ENCODE results near the gene CCDC12.
"Not testable (repeated sequence)": the region's sequence is repeated elsewhere in the genome, so short reads cannot be mapped to it uniquely, and the experiment has no call there.

Gene CCDC12

DNA sequence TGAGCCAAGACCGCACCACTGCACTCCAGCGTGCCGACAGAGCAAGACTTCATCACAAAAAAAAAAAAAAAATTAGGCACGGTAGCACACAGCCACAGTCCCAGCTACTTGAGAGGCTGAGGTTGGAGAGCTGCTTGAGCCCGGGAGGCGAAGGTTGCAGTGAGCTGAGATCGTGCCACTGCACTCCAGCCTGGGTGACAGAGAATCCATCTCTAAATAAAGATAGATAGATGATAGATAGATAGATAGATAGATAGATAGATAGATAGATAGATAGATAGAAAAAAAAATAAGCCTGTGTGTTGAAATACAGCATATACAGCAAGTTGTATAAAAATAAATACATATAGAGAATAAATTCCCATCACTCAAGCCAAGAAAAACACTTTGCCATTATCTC, 61.7 kb downstream of the CCDC12 start:
- no peak overlapping the region for H3K27ac ChIP-seq (ENCODE audit: low read length)

GRCh38 chr3:46913644-46914043, 62.9 kb downstream of the CCDC12 start:
- Histone ChIP-seq H3K9me3 (ENCODE audit: insufficient read depth, low read length, severe bottlenecking) (no peaks in the 10 kb centered on the region), H3K27me3 (ENCODE audit: insufficient read depth, low read length, poor library complexity) (no peaks in the 10 kb centered on the region), H3K79me2 (ENCODE audit: insufficient read depth, low read length) (no peaks in the 10 kb centered on the region), H3K4me1 (ENCODE audit: insufficient read depth, low read length) (no peaks in the 10 kb centered on the region), H4K20me1 (ENCODE audit: insufficient read depth, low read length) (no peaks in the 10 kb centered on the region), H3K27ac (ENCODE audit: low read length) (no peak overlapping the region), H3K4me3 (ENCODE audit: low read depth in 1 of 2, low read length in 2 of 2) (no peak overlapping the region), H3K9ac (ENCODE audit: low read depth, low read length) (no peak overlapping the region), H3K36me3 (ENCODE audit: insufficient read depth, low read length) (peaks cover 18% of the 10 kb centered on the region), H2AFZ (ENCODE audit: low read depth, low read length) (no peak overlapping the region), H3K4me2 (ENCODE audit: insufficient read depth, low read length) (no peak overlapping the region)
- DNase-seq (no peak), ATAC-seq (ENCODE audit: insufficient read depth, low read depth) (no peak)
- TF ChIP-seq EZH2 (IDR thresholded peaks at IDR 0.05; ENCODE audit: borderline replicate concordance, low read depth, low read length, severe bottlenecking) (no peak), CTCF (IDR thresholded peaks at IDR 0.05; ENCODE audit: borderline replicate concordance, extremely low read depth, low read length, poor library complexity, severe bottlenecking) (no peak)

More for the DNA sequence above, 61.7 kb downstream of the CCDC12 start:
- no peak for ATAC-seq (ENCODE audit: insufficient read depth, low read depth)
- H3K9ac ChIP-seq (ENCODE audit: low read depth, low read length): no peak overlapping the region
- H3K4me2 ChIP-seq (ENCODE audit: insufficient read depth, low read length): no peak overlapping the region
- no peak overlapping the region for H3K4me3 ChIP-seq (ENCODE audit: low read depth in 1 of 2, low read length in 2 of 2)
- no peaks in the 10 kb centered on the region for H3K9me3 ChIP-seq (ENCODE audit: insufficient read depth, low read length, severe bottlenecking)
- DNase-seq: no peak
- no peaks in the 10 kb centered on the region for H3K27me3 ChIP-seq (ENCODE audit: insufficient read depth, low read length, poor library complexity)
- no peaks in the 10 kb centered on the region for H4K20me1 ChIP-seq (ENCODE audit: insufficient read depth, low read length)
- no peak for TF ChIP-seq CTCF (IDR thresholded peaks at IDR 0.05; ENCODE audit: borderline replicate concordance, extremely low read depth, low read length, poor library complexity, severe bottlenecking)
- TF ChIP-seq EZH2 (IDR thresholded peaks at IDR 0.05; ENCODE audit: borderline replicate concordance, low read depth, low read length, severe bottlenecking): no peak
- H3K79me2 ChIP-seq (ENCODE audit: insufficient read depth, low read length): no peaks in the 10 kb centered on the region
- H3K36me3 ChIP-seq (ENCODE audit: insufficient read depth, low read length): peaks cover 30% of the 10 kb centered on the region
- H2AFZ ChIP-seq (ENCODE audit: low read depth, low read length): no peak overlapping the region
- no peaks in the 10 kb centered on the region for H3K4me1 ChIP-seq (ENCODE audit: insufficient read depth, low read length)

DNA sequence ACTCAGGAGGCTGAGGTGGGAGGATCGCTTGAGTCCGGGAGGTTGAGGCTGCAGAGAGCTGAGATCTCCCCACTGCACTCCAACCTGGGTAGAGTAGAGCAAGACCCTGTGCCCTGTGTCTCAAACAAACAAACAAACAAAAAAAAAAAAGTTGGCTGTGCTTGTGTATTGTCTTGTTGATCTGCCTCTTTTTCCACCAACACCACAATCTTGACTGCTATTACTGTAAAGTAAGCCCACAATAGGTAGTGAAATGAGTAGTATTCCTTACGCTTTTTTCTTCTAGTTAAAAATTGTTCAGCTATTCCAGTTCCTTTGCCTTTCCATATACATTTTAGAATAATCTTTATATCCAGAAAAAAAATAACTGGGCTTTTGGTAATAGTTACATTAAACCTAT, 63.6 kb downstream of the CCDC12 start:
- H3K27ac ChIP-seq (ENCODE audit: low read length): no peak overlapping the region
- H3K27me3 ChIP-seq (ENCODE audit: insufficient read depth, low read length, poor library complexity): no peaks in the 10 kb centered on the region
- H3K79me2 ChIP-seq (ENCODE audit: insufficient read depth, low read length): no peaks in the 10 kb centered on the region
- H3K9ac ChIP-seq (ENCODE audit: low read depth, low read length): no peak overlapping the region
- no peak overlapping the region for H2AFZ ChIP-seq (ENCODE audit: low read depth, low read length)
- no peaks in the 10 kb centered on the region for H4K20me1 ChIP-seq (ENCODE audit: insufficient read depth, low read length)
- DNase-seq (no peak), ATAC-seq (ENCODE audit: insufficient read depth, low read depth) (no peak)
- H3K4me3 ChIP-seq (ENCODE audit: low read depth in 1 of 2, low read length in 2 of 2): no peak overlapping the region
- no peaks in the 10 kb centered on the region for H3K4me1 ChIP-seq (ENCODE audit: insufficient read depth, low read length)
- no peaks in the 10 kb centered on the region for H3K9me3 ChIP-seq (ENCODE audit: insufficient read depth, low read length, severe bottlenecking)
- no peak overlapping the region for H3K4me2 ChIP-seq (ENCODE audit: insufficient read depth, low read length)
- H3K36me3 ChIP-seq (ENCODE audit: insufficient read depth, low read length): peaks cover 12% of the 10 kb centered on the region; the same call in 1 of the 2 replicates
- TF ChIP-seq EZH2 (IDR thresholded peaks at IDR 0.05; ENCODE audit: borderline replicate concordance, low read depth, low read length, severe bottlenecking) (no peak), CTCF (IDR thresholded peaks at IDR 0.05; ENCODE audit: borderline replicate concordance, extremely low read depth, low read length, poor library complexity, severe bottlenecking) (no peak)

GRCh38 chr3:46910914-46911313, 65.6 kb downstream of the CCDC12 start:
- not testable (repeated sequence) for H3K4me3 ChIP-seq (ENCODE audit: low read depth in 1 of 2, low read length in 2 of 2); ATAC-seq (ENCODE audit: insufficient read depth, low read depth); H3K79me2 ChIP-seq (ENCODE audit: insufficient read depth, low read length); H3K9me3 ChIP-seq (ENCODE audit: insufficient read depth, low read length, severe bottlenecking); H3K27me3 ChIP-seq (ENCODE audit: insufficient read depth, low read length, poor library complexity); H2AFZ ChIP-seq (ENCODE audit: low read depth, low read length); H3K27ac ChIP-seq (ENCODE audit: low read length); H3K4me2 ChIP-seq (ENCODE audit: insufficient read depth, low read length); H3K9ac ChIP-seq (ENCODE audit: low read depth, low read length); DNase-seq; H4K20me1 ChIP-seq (ENCODE audit: insufficient read depth, low read length); H3K36me3 ChIP-seq (ENCODE audit: insufficient read depth, low read length); H3K4me1 ChIP-seq (ENCODE audit: insufficient read depth, low read length)

All from DND-41 (cell line).